HepG2 (cell line): Measurements from ENCODE around the gene COQ9.

Source experiments
- HOXA3 ChIP-seq: sonication (generic); formaldehyde crosslinking; IDR thresholded peaks from 2 replicates; pipeline ENCODE4 v1.5.0; 2020; ENCODE audit warnings: missing genetic modification reagents
- HOXA7 ChIP-seq: sonication (generic); formaldehyde crosslinking; IDR thresholded peaks from 2 replicates; pipeline ENCODE4 v1.8.1; 2022; ENCODE audit warnings: mild to moderate bottlenecking, missing genetic modification reagents, moderate library complexity
- IKZF4 ChIP-seq: sonication (generic); formaldehyde crosslinking; IDR thresholded peaks from 2 replicates; pipeline ENCODE4 v1.5.1; 2020; ENCODE audit warnings: borderline replicate concordance, mild to moderate bottlenecking, low read depth, missing genetic modification reagents; ENCODE audit errors: not compliant biosample characterization
- MATR3 ChIP-seq: sonication (generic); formaldehyde crosslinking; IDR thresholded peaks from 2 replicates; pipeline ENCODE4 v1.4.0; 2020; ENCODE audit warnings: missing genetic modification reagents
- SP1 ChIP-seq, 2 experiments: fragments of 450-650 bp in 1 of 2; sonication (generic) in 1 of 2; formaldehyde crosslinking in 1 of 2; IDR thresholded peaks; 2 replicates each; pipeline versions ENCODE4 v1.4.0 to v1.6.1; 2016 to 2020; ENCODE audit warnings: missing genetic modification reagents in 1 of 2
- ZBTB1 ChIP-seq: sonication (generic); formaldehyde crosslinking; IDR thresholded peaks from 2 replicates; pipeline ENCODE4 v1.4.0; 2020; ENCODE audit warnings: missing genetic modification reagents, borderline replicate concordance
- ZNF747 ChIP-seq: sonication (generic); formaldehyde crosslinking; IDR thresholded peaks from 2 replicates; pipeline ENCODE4 v1.8.1; 2023; ENCODE audit warnings: missing genetic modification reagents, mild to moderate bottlenecking, borderline replicate concordance

- TF ChIP-seq HOXA7 (CRISPR knock-in tag) (no peak), HOXA3 (CRISPR knock-in tag) (no peak), SP1 (IDR thresholded peaks at IDR 0.05) (no peak), SP1 (CRISPR knock-in tag; IDR thresholded peaks at IDR 0.05) (no peak), ZNF747 (CRISPR knock-in tag) (no peak), IKZF4 (CRISPR knock-in tag) (no peak), MATR3 (CRISPR knock-in tag) (no peak), ZBTB1 (CRISPR knock-in tag) (no peak)
Observed at GRCh38 chr16:57473906-57474305, 26.6 kb downstream of the COQ9 start.
